ENCODE data around the gene NUMA1. TPM values are rescaled to one million over a fixed set of nuclear protein-coding genes. Genes with fewer than 3 reads are reported as not detected.

NUMA1 gene
- polyA plus RNA-seq, 1 donor, result 257 TPM

- Histone ChIP-seq H3K4me1 (ENCODE audit: control insufficient read depth, insufficient read depth, low read length) (peaks cover 10% of the 10 kb centered on the region), H3K4me3 (ENCODE audit: low read length) (no peak overlapping the region), H3K27ac (ENCODE audit: low read length) (no peak overlapping the region), H3K9me3 (ENCODE audit: control insufficient read depth, low read depth, low read length) (no peaks in the 10 kb centered on the region), H3K36me3 (ENCODE audit: control insufficient read depth, insufficient read depth, low read length) (peaks cover 8% of the 10 kb centered on the region), H3K27me3 (ENCODE audit: control insufficient read depth, insufficient read depth, low read length) (no peaks in the 10 kb centered on the region)
- DNase-seq, result no peak
Measured at GRCh38 chr11:72067266-72067665, 13.1 kb downstream of the NUMA1 start.

GRCh38 chr11:72066855-72067254 lies 13.5 kb downstream of the NUMA1 start:
- DNase-seq, result no peak
- Histone ChIP-seq H3K9me3 (ENCODE audit: control insufficient read depth, low read depth, low read length) (no peaks in the 10 kb centered on the region), H3K4me3 (ENCODE audit: low read length) (no peak overlapping the region), H3K36me3 (ENCODE audit: control insufficient read depth, insufficient read depth, low read length) (peaks cover 8% of the 10 kb centered on the region), H3K27ac (ENCODE audit: low read length) (no peak overlapping the region), H3K4me1 (ENCODE audit: control insufficient read depth, insufficient read depth, low read length) (peaks cover 6% of the 10 kb centered on the region), H3K27me3 (ENCODE audit: control insufficient read depth, insufficient read depth, low read length) (no peaks in the 10 kb centered on the region)

- Histone ChIP-seq H3K36me3 (ENCODE audit: control insufficient read depth, insufficient read depth, low read length) (peaks cover 2% of the 10 kb centered on the region), H3K27me3 (ENCODE audit: control insufficient read depth, insufficient read depth, low read length) (no peaks in the 10 kb centered on the region), H3K4me1 (ENCODE audit: control insufficient read depth, insufficient read depth, low read length) (no peaks in the 10 kb centered on the region), H3K27ac (ENCODE audit: low read length) (no peak overlapping the region), H3K9me3 (ENCODE audit: control insufficient read depth, low read depth, low read length) (no peaks in the 10 kb centered on the region), H3K4me3 (ENCODE audit: low read length) (no peak overlapping the region)
- 96% methylated on average over 3 of the region's 5 CpGs for WGBS (ENCODE audit: insufficient coverage, low lambda C conversion rate)
- no peak for DNase-seq
Measured at GRCh38 chr11:72061739-72062396, 18.5 kb downstream of the NUMA1 start.

GRCh38 chr11:72058416-72059034 lies 21.8 kb downstream of the NUMA1 start:
- 83% methylated on average over 1 of the region's 3 CpGs for WGBS (ENCODE audit: insufficient coverage, low lambda C conversion rate)
- H3K27me3 ChIP-seq (ENCODE audit: control insufficient read depth, insufficient read depth, low read length), result no peaks in the 10 kb centered on the region
- H3K36me3 ChIP-seq (ENCODE audit: control insufficient read depth, insufficient read depth, low read length), result no peaks in the 10 kb centered on the region
- no peaks in the 10 kb centered on the region for H3K9me3 ChIP-seq (ENCODE audit: control insufficient read depth, low read depth, low read length)
- DNase-seq, result no peak
- no peak overlapping the region for H3K27ac ChIP-seq (ENCODE audit: low read length)
- H3K4me3 ChIP-seq (ENCODE audit: low read length), result no peak overlapping the region
- no peaks in the 10 kb centered on the region for H3K4me1 ChIP-seq (ENCODE audit: control insufficient read depth, insufficient read depth, low read length)

GRCh38 chr11:72048766-72049460 lies 31.4 kb downstream of the NUMA1 start:
- Histone ChIP-seq H3K36me3 (ENCODE audit: control insufficient read depth, insufficient read depth, low read length) (no peaks in the 10 kb centered on the region), H3K27ac (ENCODE audit: low read length) (peak overlapping the region; percentile 21), H3K4me1 (ENCODE audit: control insufficient read depth, insufficient read depth, low read length) (peaks cover 5% of the 10 kb centered on the region), H3K27me3 (ENCODE audit: control insufficient read depth, insufficient read depth, low read length) (no peaks in the 10 kb centered on the region), H3K9me3 (ENCODE audit: control insufficient read depth, low read depth, low read length) (no peaks in the 10 kb centered on the region), H3K4me3 (ENCODE audit: low read length) (no peak overlapping the region)
- WGBS (ENCODE audit: insufficient coverage, low lambda C conversion rate), result no CpG with 5 or more reads among the region's 3 CpGs
- DNase-seq, result peak in 1 of 2 donors; percentile 24

GRCh38 chr11:72045849-72046248 lies 34.5 kb downstream of the NUMA1 start:
- no peaks in the 10 kb centered on the region for H3K27me3 ChIP-seq (ENCODE audit: control insufficient read depth, insufficient read depth, low read length)
- no peak for DNase-seq
- no peaks in the 10 kb centered on the region for H3K9me3 ChIP-seq (ENCODE audit: control insufficient read depth, low read depth, low read length)
- no peak overlapping the region for H3K4me3 ChIP-seq (ENCODE audit: low read length)
- H3K4me1 ChIP-seq (ENCODE audit: control insufficient read depth, insufficient read depth, low read length), result peaks cover 18% of the 10 kb centered on the region
- WGBS (ENCODE audit: insufficient coverage, low lambda C conversion rate), result no CpG with 5 or more reads among the region's 5 CpGs
- H3K36me3 ChIP-seq (ENCODE audit: control insufficient read depth, insufficient read depth, low read length), result no peaks in the 10 kb centered on the region
- H3K27ac ChIP-seq (ENCODE audit: low read length), result no peak overlapping the region

GRCh38 chr11:72042064-72042745 lies 38.1 kb downstream of the NUMA1 start:
- H3K27me3 ChIP-seq (ENCODE audit: control insufficient read depth, insufficient read depth, low read length), result no peaks in the 10 kb centered on the region
- H3K9me3 ChIP-seq (ENCODE audit: control insufficient read depth, low read depth, low read length), result no peaks in the 10 kb centered on the region
- peak overlapping the region; percentile 99 for H3K27ac ChIP-seq (ENCODE audit: low read length)
- peaks cover 32% of the 10 kb centered on the region for H3K4me1 ChIP-seq (ENCODE audit: control insufficient read depth, insufficient read depth, low read length)
- H3K4me3 ChIP-seq (ENCODE audit: low read length), result peak overlapping the region; percentile 71
- H3K36me3 ChIP-seq (ENCODE audit: control insufficient read depth, insufficient read depth, low read length), result no peaks in the 10 kb centered on the region
- DNase-seq, result peak in 1 of 2 donors; percentile 54
- 25% methylated on average over 2 of the region's 5 CpGs for WGBS (ENCODE audit: insufficient coverage, low lambda C conversion rate)

GRCh38 chr11:72041364-72042063 lies 38.8 kb downstream of the NUMA1 start:
- H3K27me3 ChIP-seq (ENCODE audit: control insufficient read depth, insufficient read depth, low read length), result no peaks in the 10 kb centered on the region
- H3K27ac ChIP-seq (ENCODE audit: low read length), result peak overlapping the region; percentile 99
- H3K4me1 ChIP-seq (ENCODE audit: control insufficient read depth, insufficient read depth, low read length), result peaks cover 38% of the 10 kb centered on the region
- no peaks in the 10 kb centered on the region for H3K36me3 ChIP-seq (ENCODE audit: control insufficient read depth, insufficient read depth, low read length)
- H3K9me3 ChIP-seq (ENCODE audit: control insufficient read depth, low read depth, low read length), result no peaks in the 10 kb centered on the region
- WGBS (ENCODE audit: insufficient coverage, low lambda C conversion rate), result no CpG with 5 or more reads among the region's 23 CpGs
- peak overlapping the region; percentile 71 for H3K4me3 ChIP-seq (ENCODE audit: low read length)
- DNase-seq, result peak; percentile 57 to 84

GRCh38 chr11:72040491-72041363 lies 39.6 kb downstream of the NUMA1 start:
- DNase-seq, result peak; percentile 93 to 95
- Histone ChIP-seq H3K27me3 (ENCODE audit: control insufficient read depth, insufficient read depth, low read length) (no peaks in the 10 kb centered on the region), H3K4me1 (ENCODE audit: control insufficient read depth, insufficient read depth, low read length) (peaks cover 39% of the 10 kb centered on the region), H3K4me3 (ENCODE audit: low read length) (peak overlapping the region; percentile 71), H3K36me3 (ENCODE audit: control insufficient read depth, insufficient read depth, low read length) (peaks cover 4% of the 10 kb centered on the region), H3K9me3 (ENCODE audit: control insufficient read depth, low read depth, low read length) (no peaks in the 10 kb centered on the region), H3K27ac (ENCODE audit: low read length) (peak overlapping the region; percentile 99)
- no CpG with 5 or more reads among the region's 23 CpGs for WGBS (ENCODE audit: insufficient coverage, low lambda C conversion rate)

All from large intestine (tissue), 3 donors.